Ovary (tissue), 9 donors: Measurements from ENCODE around the gene SMARCA5. TPM values are rescaled to one million over a fixed set of nuclear protein-coding genes. Genes with fewer than 3 reads are reported as not detected.
"Not testable (repeated sequence)": the region's sequence is repeated elsewhere in the genome, so short reads cannot be mapped to it uniquely, and the experiment has no call there.

Source experiments
- DNase-seq, 5 donors: peaks; one replicate each; pipeline ENCODE4 v3.0.0-alpha.2; 2019 to 2020
- H3K27ac ChIP-seq, 2 donors: fragments of 200-600 bp; one replicate each; pipeline versions ENCODE4 v1.5.1 to v1.8.0; 2019 to 2022
- H3K27me3 ChIP-seq: fragments of 200-600 bp; one replicate; pipeline ENCODE4 v1.8.0; 2022
- H3K36me3 ChIP-seq: fragments of 200-600 bp; sonication (generic); one replicate; pipeline ENCODE4 v1.5.1; 2019
- H3K4me1 ChIP-seq: one replicate; pipeline ENCODE4 v1.8.1; 2013; ENCODE audit warnings: mild to moderate bottlenecking, moderate library complexity; ENCODE audit not compliant: insufficient read depth
- H3K4me3 ChIP-seq: fragments of 200-600 bp; sonication (generic); one replicate; pipeline ENCODE4 v1.5.1; 2017
- H3K9me3 ChIP-seq, 2 donors: fragments of 200-600 bp in 1 of 2; sonication (generic) in 1 of 2; one replicate each; pipeline versions ENCODE4 v1.5.1 to v1.8.1; 2013 to 2019; ENCODE audit warnings: mild to moderate bottlenecking in 1 of 2, moderate library complexity in 1 of 2
- CTCF ChIP-seq, 3 donors: fragments of 450-650 bp in 2 of 3; fragments of 200-600 bp in 1 of 3; IDR thresholded peaks; one replicate each; pipeline versions ENCODE4 v1.5.1 to v1.8.0; 2016 to 2022; ENCODE audit warnings: antibody characterized with exemption in 3 of 3, mild to moderate bottlenecking in 1 of 3
- EP300 ChIP-seq: sonication (generic); formaldehyde crosslinking; IDR thresholded peaks from one replicate; pipeline ENCODE4 v1.6.1; 2017; ENCODE audit warnings: antibody characterized with exemption
- POLR2A ChIP-seq: fragments of 450-650 bp; IDR thresholded peaks from one replicate; pipeline ENCODE4 v1.6.1; 2017; ENCODE audit warnings: antibody characterized with exemption, mild to moderate bottlenecking, moderate library complexity
- WGBS, 3 donors: extraction: QIAGEN DNeasy Blood & Tissue Kit in 1 of 3; methylation state at CpG; one replicate each; pipeline versions ENCODE4 v1.1.5 to v1.1.7; 2013 to 2017; 5-methylcytosine and 5-hydroxymethylcytosine counted together
- intact Hi-C, 4 donors: fragments of 100-400 bp; cut with DNase I; formaldehyde crosslinking; loops; one replicate each; pipeline versions ENCODE4 v1.11.0 to v1.15.1; 2022 to 2023
- polyA plus RNA-seq, 2 donors: library from polyadenylated mRNA; stranded (reverse); fragments of 200-250 nt in 1 of 2; fragments of 350-450 nt in 1 of 2; fragmentation: Illumina TruSeq in 1 of 2; extraction: RNeasy Lipid Tissue Mini Kit (QIAGEN cat#74804) in 1 of 2; gene quantifications; one replicate each; pipeline ENCODE4 v1.2.3, GENCODE V29; 2013 to 2014
- total RNA-seq, 7 donors: library from RNA; depleted of rRNA in 2 of 7; stranded (reverse); fragments of >200 nt in 2 of 7; fragmentation: NEBNext Ultra II Directional in 3 of 7; extraction: Animal tissue kit (Norgen Biotek cat#: 25700) in 3 of 7; gene quantifications; one replicate each; pipeline versions ENCODE4 v1.1.0 to v1.2.4, GENCODE V29; 2016 to 2023
- donor health status: DM: no; HTN: no; CAD: no; lungs with moderate emphysema.
- donor health status: DM: no; HTN: no; CAD: no.
- donor health status: Bipolar disorder and iron deficiency.
- donor health status: DM: yes; HTN: yes; CAD: no.
- donor health status: DM: no; HTN: no; CAD: no.
- donor health status: DM: yes; HTN: yes; CAD: no.

Gene SMARCA5
- total and polyA plus RNA-seq, 9 donors = 21.2 to 55.1 (median 40.2) TPM

- intact Hi-C loops = no loop called here
- H3K36me3 ChIP-seq = no peaks in the 10 kb centered on the region
- H3K4me1 ChIP-seq = peaks cover 3% of the 10 kb centered on the region
- no peak for DNase-seq
- H3K27ac ChIP-seq = no peak overlapping the region
- no peaks in the 10 kb centered on the region for H3K9me3 ChIP-seq
- H3K27me3 ChIP-seq = no peaks in the 10 kb centered on the region
- TF ChIP-seq CTCF (IDR thresholded peaks at IDR 0.05) (no peak), POLR2A (no peak), EP300 (no peak)
- peak overlapping the region; percentile 96 for H3K4me3 ChIP-seq
These were observed 2.4 kb downstream of the SMARCA5 start for GRCh38 chr4:143515905-143516304.

GRCh38 chr4:143517764-143518163 is 4.3 kb downstream of the SMARCA5 start:
- Histone ChIP-seq H3K27me3 (no peaks in the 10 kb centered on the region), H3K4me1 (peaks cover 3% of the 10 kb centered on the region), H3K4me3 (no peak overlapping the region), H3K36me3 (no peaks in the 10 kb centered on the region), H3K27ac (no peak overlapping the region), H3K9me3 (no peaks in the 10 kb centered on the region)
- intact Hi-C loops = no loop called here
- DNase-seq = no peak
- 87 to 92% (median 87%) methylated on average over 2 of the region's 2 CpGs for WGBS, 3 donors
- TF ChIP-seq POLR2A = no peak
- no peak for TF ChIP-seq EP300
- no peak for TF ChIP-seq CTCF (IDR thresholded peaks at IDR 0.05)

- H3K27ac ChIP-seq = no peak overlapping the region
- H3K4me1 ChIP-seq = no peaks in the 10 kb centered on the region
- TF ChIP-seq EP300 (no peak), CTCF (IDR thresholded peaks at IDR 0.05) (no peak), POLR2A (no peak)
- DNase-seq = no peak
- intact Hi-C loops = no loop called here
- H3K4me3 ChIP-seq = no peak overlapping the region
- no peaks in the 10 kb centered on the region for H3K36me3 ChIP-seq
- H3K27me3 ChIP-seq = no peaks in the 10 kb centered on the region
- no peaks in the 10 kb centered on the region for H3K9me3 ChIP-seq
- WGBS, 3 donors = 88 to 91% (median 89%) methylated on average over 4 of the region's 4 CpGs
These were observed 10.7 kb downstream of the SMARCA5 start for GRCh38 chr4:143524211-143524610.

- H3K4me1 ChIP-seq, DNase-seq, H3K27me3 ChIP-seq, H3K9me3 ChIP-seq, H3K4me3 ChIP-seq, intact Hi-C loops, H3K27ac ChIP-seq, H3K36me3 ChIP-seq: not testable (repeated sequence)
- 78 to 83% (median 79%) methylated on average over 4 of the region's 4 CpGs for WGBS, 3 donors
These were observed 14.5 kb downstream of the SMARCA5 start for GRCh38 chr4:143528046-143528445.

GRCh38 chr4:143531380-143531779 is 17.9 kb downstream of the SMARCA5 start:
- H3K4me1 ChIP-seq = no peaks in the 10 kb centered on the region
- H3K9me3 ChIP-seq = no peaks in the 10 kb centered on the region
- intact Hi-C loops = no loop called here
- no peaks in the 10 kb centered on the region for H3K27me3 ChIP-seq
- no peak overlapping the region for H3K27ac ChIP-seq
- no peak for DNase-seq
- H3K36me3 ChIP-seq = no peaks in the 10 kb centered on the region
- H3K4me3 ChIP-seq = no peak overlapping the region
- TF ChIP-seq POLR2A (no peak), CTCF (IDR thresholded peaks at IDR 0.05) (no peak), EP300 (no peak)
- 41 to 47% (median 44%) methylated on average over 1 of the region's 1 CpG for WGBS, 3 donors
